Erythroblast (primary cell): Measurements from ENCODE around the gene SUGP2.

Experiments
- GATA1 ChIP-seq: IDR thresholded peaks from 2 replicates; pipeline ENCODE4 v1.6.1; 2011; ENCODE audit warnings: low read depth, mild to moderate bottlenecking, control low read depth, low read length, moderate library complexity
- POLR2A ChIP-seq: IDR thresholded peaks from 2 replicates; pipeline ENCODE4 v1.6.1; 2011; ENCODE audit warnings: mild to moderate bottlenecking, low read length

DNA sequence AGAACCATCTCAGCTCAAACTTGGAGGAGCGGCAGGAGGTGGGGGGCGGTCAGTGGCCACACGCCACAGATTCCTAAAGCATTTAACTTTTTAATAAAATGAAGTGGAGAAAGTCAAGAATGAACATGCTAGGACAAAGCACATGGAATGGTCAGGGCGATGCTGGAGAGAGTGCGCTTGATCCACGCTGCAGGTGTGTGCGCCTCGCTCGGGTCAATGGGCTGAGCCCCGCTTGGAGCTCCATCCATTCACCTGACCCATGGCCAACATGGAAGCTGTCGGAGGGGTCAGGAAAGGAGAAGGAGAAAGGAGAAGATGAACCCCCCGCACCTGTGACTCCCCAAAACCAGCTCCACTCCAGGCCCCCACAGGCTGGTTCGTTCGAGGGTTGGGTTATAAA, 41.8 kb downstream of the SUGP2 start:
- no peak for TF ChIP-seq POLR2A
- TF ChIP-seq GATA1, result no peak
